AML-193 (cell line): ENCODE data around the gene CMSS1.

Experiments used
- DNase-seq, 2 experiments: peaks; one replicate each; lab custom pipeline; 2025; lab: John Stamatoyannopoulos, UW

CMSS1 gene

GRCh38 chr3:99854756-99855298 lies 37.2 kb downstream of the CMSS1 start:
- no peak for DNase-seq

GRCh38 chr3:99855900-99856299 lies 38.2 kb downstream of the CMSS1 start:
- no peak for DNase-seq

- no peak for DNase-seq
Measured at GRCh38 chr3:99856437-99857220, 39.0 kb downstream of the CMSS1 start.

DNA sequence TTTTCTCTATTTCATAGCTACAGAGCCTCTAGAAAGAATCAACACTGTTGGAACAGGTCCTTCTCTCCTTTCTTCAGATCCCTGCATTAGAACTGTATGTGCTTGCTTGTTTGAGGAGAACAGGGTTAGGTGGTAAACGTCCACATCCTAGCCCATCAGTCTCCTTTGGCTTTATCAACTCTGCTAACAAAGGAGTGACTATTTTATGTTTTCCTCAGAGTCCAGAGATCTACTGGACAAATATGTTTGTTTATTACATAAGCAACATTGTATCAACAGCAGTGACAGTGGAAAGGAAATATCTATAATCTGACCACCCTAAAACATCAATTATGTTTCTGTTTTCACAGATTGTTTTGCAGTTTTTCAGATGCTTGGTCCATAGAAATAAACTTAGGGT lies 39.6 kb downstream of the CMSS1 start:
- no peak for DNase-seq

GRCh38 chr3:99858469-99858868 lies 40.8 kb downstream of the CMSS1 start:
- DNase-seq = no peak

GRCh38 chr3:99859825-99860224 lies 42.2 kb downstream of the CMSS1 start:
- DNase-seq = no peak

GRCh38 chr3:99861216-99861615 lies 43.6 kb downstream of the CMSS1 start:
- no peak for DNase-seq

- no peak for DNase-seq
Measured at GRCh38 chr3:99862208-99862607, 44.5 kb downstream of the CMSS1 start.

- DNase-seq = no peak
Measured at GRCh38 chr3:99863002-99863401, 45.3 kb downstream of the CMSS1 start.

GRCh38 chr3:99863588-99863987 lies 45.9 kb downstream of the CMSS1 start:
- no peak for DNase-seq

DNA sequence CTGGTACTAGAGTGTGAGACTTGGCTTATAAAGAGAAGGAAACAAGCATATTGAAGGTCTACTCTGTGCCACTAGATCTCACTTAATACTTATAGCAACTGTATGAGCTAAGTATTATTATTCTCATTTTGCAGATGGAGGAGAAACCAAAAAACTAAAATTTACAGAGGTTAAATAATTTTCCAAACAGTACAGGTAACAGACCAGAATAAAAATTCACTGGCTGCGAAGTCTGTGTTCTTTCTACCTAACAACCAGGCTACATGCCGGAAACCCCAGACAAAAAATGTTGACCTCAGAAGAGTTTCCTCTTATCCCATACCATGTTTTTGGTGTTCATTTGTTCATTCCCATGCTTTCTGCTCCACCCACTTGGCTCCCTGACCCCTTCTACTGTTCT lies 46.6 kb downstream of the CMSS1 start:
- DNase-seq = no peak

GRCh38 chr3:99865321-99865720 lies 47.7 kb downstream of the CMSS1 start:
- peak in 1 of 2 experiments; percentile 11 for DNase-seq

- DNase-seq = peak; percentile 22 to 36
Measured at GRCh38 chr3:99866261-99866761, 48.6 kb downstream of the CMSS1 start.

DNA sequence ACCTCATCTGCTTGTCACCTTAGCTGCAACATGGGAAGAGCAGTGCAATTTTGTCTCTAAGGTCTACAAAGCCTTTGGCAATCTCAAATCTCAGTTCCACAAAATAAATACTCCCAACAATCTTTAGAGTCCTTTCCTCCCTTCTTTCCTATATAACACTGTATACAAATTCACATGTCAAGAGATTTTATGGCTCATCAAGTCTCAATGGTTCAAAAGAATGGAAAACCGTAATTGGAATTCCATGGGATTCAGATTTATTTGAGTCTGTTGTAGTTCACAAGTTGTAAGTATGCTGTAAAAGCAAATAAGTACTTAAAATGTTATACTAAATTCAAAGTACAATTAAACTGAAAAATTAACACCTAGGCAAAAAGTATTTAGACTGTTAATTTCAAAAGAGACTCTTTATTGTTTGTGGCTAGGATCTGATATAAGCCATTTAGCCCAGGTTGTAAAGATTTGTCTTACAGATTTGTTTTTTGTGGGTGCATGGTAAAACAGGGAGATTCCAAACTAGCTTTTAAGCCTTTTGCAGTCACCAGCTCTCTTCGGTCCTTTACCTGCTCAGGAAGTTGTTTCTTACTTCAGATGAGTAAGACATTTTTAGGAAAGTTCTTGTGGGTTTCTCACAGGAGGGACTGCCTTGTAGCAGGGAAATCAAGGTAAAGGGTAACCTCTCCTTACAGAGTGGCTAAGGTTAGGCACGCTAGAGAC lies 50.1 kb downstream of the CMSS1 start:
- no peak for DNase-seq

DNA sequence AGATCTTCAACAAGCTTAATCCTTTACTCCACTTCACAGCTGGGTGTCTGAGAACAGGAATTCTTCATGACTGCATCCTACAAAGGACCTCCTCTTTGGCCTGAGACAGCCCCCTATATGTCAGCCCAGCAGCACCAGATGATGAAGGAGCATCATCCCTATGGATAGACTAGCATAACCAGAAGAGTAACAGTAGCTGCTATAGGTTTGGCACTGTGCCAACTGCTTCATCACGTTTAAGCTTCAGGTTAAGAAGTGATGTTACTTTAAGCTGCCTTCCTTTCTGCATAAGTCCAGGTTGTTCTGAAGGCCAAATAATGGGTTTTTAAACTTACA lies 50.6 kb downstream of the CMSS1 start:
- no peak for DNase-seq

GRCh38 chr3:99869621-99870020 lies 52.0 kb downstream of the CMSS1 start:
- no peak for DNase-seq

DNA sequence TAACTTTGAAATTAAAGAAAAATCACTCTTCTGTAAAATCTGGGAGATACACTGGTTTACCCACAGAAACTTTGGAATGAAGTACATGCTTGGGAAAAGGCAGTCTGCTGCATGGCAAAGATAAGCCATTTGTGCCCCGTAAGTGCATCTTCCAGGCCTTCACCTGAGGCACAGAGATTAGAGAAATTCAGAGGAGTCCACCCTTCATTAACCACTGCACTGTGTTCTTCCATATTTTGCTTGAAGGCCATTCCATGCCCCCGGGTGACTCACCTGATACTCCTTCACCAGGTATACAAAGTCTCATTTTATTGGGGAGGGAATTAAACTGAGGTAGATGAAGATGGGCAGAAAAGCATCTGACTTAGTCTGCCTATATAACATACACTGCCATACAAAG lies 53.0 kb downstream of the CMSS1 start:
- no peak for DNase-seq

- DNase-seq = no peak
Measured at GRCh38 chr3:99871231-99872045, 53.8 kb downstream of the CMSS1 start.

DNA sequence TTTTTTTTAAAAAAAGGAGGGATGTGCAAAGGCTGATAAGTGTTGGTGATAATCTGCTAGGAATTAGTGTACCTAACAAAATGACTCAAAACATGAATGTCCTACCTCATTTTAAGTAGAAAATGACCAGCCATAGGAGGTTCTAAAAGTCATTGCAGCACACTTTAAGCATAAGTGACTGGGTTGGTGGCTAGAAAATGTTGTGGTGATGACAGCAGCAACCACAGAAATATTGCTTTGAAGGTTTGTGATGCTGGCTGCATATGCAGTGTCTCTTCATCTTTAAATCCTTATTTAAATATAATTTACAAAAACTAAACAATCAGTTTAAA lies 55.2 kb downstream of the CMSS1 start:
- DNase-seq = no peak

DNA sequence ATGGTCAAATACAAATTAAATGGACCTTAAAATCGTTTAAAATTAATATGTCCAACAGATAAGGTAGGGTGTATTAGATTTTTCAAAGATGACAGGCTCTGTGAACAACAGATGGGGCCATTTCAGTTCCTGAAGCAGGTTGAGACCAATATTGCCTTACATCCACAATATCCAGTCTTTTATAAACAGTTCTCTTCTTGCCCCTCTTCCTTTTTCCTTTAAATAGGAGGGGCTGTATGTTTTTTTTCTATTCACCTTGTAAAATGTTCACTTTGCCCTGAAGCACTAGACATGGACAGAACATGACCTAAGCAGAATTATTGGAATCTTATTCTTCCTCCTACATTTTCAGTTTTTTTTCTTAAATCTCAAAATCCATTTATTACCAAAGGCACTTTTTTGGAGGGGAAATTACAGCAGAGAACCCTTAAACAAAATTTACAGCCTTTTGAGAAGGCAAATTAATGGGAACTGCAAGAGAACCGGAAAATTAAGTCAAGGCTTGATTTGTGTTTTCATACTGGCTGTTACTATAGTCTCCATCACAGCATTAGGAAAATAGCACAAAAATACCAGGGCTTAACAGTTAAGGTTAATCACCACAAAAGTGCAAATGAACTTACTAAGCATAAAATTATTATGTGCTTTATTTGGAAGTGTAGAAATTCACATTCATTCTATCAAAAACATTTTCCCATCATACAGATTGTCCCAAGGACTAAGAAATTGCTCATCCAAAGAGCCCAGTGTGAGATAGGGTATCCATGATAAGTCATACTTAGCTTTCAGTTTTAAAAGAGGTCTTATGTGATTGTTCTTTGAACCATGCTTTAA lies 55.8 kb downstream of the CMSS1 start:
- no peak for DNase-seq

DNA sequence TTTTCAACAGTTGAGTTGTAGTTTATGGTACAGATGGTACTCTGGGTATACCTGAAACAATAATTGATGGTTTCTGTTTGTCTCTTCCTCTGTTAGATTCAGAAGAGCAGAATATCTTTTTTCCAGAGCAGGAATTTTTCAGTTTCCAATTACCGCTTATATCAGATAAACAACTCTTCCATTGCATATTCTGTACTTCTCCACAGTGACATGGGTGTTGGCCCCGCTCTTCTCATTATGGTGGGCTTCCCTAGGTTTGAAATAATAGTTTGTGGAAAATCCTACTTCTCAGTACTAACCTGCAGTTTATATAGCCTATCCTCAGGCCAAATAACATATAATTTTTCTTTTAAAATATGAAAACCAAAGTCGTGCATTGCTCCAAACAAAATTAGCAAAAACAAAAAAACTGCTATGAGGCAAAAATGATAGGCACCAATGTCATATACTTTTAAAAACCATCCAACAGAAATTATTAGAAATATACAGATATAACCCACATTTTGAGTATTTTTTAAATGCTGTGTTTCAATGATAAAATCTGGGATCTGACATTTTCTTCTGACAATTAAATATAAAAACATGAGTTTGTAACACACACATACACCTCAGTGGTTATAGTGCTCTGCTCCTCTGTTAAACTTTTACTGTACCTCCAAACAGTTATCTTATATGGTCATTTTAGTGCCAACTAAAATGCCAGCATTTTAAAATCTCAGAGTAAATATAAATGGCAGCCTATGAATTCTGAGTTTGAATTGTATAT lies 56.8 kb downstream of the CMSS1 start:
- no peak for DNase-seq
